GM23338 (cell line): ENCODE results near the gene FNDC11. TPM values are rescaled to one million over a fixed set of nuclear protein-coding genes. Genes with fewer than 3 reads are reported as not detected.

Experiments used
- ATAC-seq: fragments of 200-7000 bp; cut with Tn5 transposase; 3 replicates; pipeline ENCODE4 v1.9.1; 2020
- DNase-seq: peaks from one replicate; pipeline ENCODE4 v3.0.0-alpha.2; 2015; ENCODE audit warnings: low spot score
- H2AFZ ChIP-seq: fragments of 200-600 bp; sonication (generic); 2 replicates; pipeline ENCODE4 v1.8.0; 2016; ENCODE audit warnings: antibody characterized with exemption, mild to moderate bottlenecking, moderate library complexity
- H3F3A ChIP-seq: fragments of 200-600 bp; sonication (generic); replicated peaks from 2 replicates; pipeline ENCODE4 v1.8.0; 2017; ENCODE audit warnings: antibody characterized with exemption, mixed run types, low read depth
- H3K27ac ChIP-seq: fragments of 200-600 bp; sonication (generic); 2 replicates; pipeline ENCODE4 v1.6.1; 2016; ENCODE audit warnings: low read depth
- H3K27me3 ChIP-seq: fragments of 200-600 bp; sonication (generic); 2 replicates; pipeline ENCODE4 v1.8.0; 2016; ENCODE audit warnings: mild to moderate bottlenecking, mixed run types, moderate library complexity; ENCODE audit not compliant: insufficient read depth
- H3K36me3 ChIP-seq: fragments of 200-600 bp; sonication (generic); 2 replicates; pipeline ENCODE4 v1.8.0; 2016; ENCODE audit warnings: mild to moderate bottlenecking; ENCODE audit not compliant: insufficient read depth
- H3K4me1 ChIP-seq: fragments of 200-600 bp; sonication (generic); 2 replicates; pipeline ENCODE4 v1.8.0; 2016; ENCODE audit warnings: mild to moderate bottlenecking, moderate library complexity; ENCODE audit not compliant: insufficient read depth
- H3K4me2 ChIP-seq: fragments of 200-600 bp; sonication (generic); 2 replicates; pipeline ENCODE4 v1.7.1; 2017; ENCODE audit warnings: mixed run types
- H3K4me3 ChIP-seq: fragments of 200-600 bp; sonication (generic); 2 replicates; pipeline ENCODE4 v1.6.1; 2016; ENCODE audit warnings: mixed run types
- H3K79me2 ChIP-seq: fragments of 200-600 bp; sonication (generic); replicated peaks from 2 replicates; pipeline ENCODE4 v1.8.0; 2017; ENCODE audit warnings: mild to moderate bottlenecking; ENCODE audit not compliant: insufficient read depth
- H3K9me2 ChIP-seq: fragments of 200-600 bp; sonication (generic); 2 replicates; pipeline ENCODE4 v1.8.0; 2017; ENCODE audit not compliant: insufficient read depth
- H4K20me1 ChIP-seq: fragments of 200-600 bp; sonication (generic); replicated peaks from 2 replicates; pipeline ENCODE4 v1.8.0; 2017; ENCODE audit warnings: mild to moderate bottlenecking; ENCODE audit not compliant: insufficient read depth
- H3K27ac Mint-ChIP-seq: 2 replicates; pipeline ENCODE4 v1.8.0; 2020; ENCODE audit warnings: inconsistent platforms, mild to moderate bottlenecking, moderate library complexity, mixed read lengths
- H3K27me3 Mint-ChIP-seq: 3 replicates; pipeline ENCODE4 v1.8.0; 2022; ENCODE audit warnings: low read depth, mild to moderate bottlenecking, moderate library complexity, mixed read lengths, inconsistent platforms; ENCODE audit not compliant: insufficient read depth, poor library complexity
- H3K36me3 Mint-ChIP-seq: 3 replicates; pipeline ENCODE4 v1.8.0; 2021; ENCODE audit warnings: low read depth, mild to moderate bottlenecking, inconsistent platforms, moderate library complexity, mixed read lengths
- H3K4me1 Mint-ChIP-seq: 3 replicates; pipeline ENCODE4 v1.8.0; 2020; ENCODE audit warnings: mild to moderate bottlenecking, inconsistent platforms, mixed read lengths
- H3K4me3 Mint-ChIP-seq: 3 replicates; pipeline ENCODE4 v1.8.0; 2021; ENCODE audit warnings: moderate library complexity, mild to moderate bottlenecking, inconsistent platforms, mixed read lengths
- H3K9me3 Mint-ChIP-seq: 3 replicates; pipeline ENCODE4 v1.8.0; 2020; ENCODE audit warnings: moderate library complexity, mild to moderate bottlenecking, inconsistent platforms, mixed read lengths
- CREB1 ChIP-seq: fragments of 250-450 bp; sonication (Bioruptor Pico); IDR thresholded peaks from 2 replicates; pipeline ENCODE4 v1.5.0; 2020; ENCODE audit warnings: low read depth, mild to moderate bottlenecking, moderate library complexity
- EZH2 ChIP-seq: fragments of 200-600 bp; sonication (generic); IDR thresholded peaks from one replicate; pipeline ENCODE4 v1.8.0; 2017; ENCODE audit warnings: antibody characterized with exemption, mild to moderate bottlenecking, low read depth; ENCODE audit not compliant: unreplicated experiment
- EZH2phosphoT487 ChIP-seq: fragments of 200-600 bp; sonication (generic); IDR thresholded peaks from one replicate; pipeline ENCODE4 v1.8.1; 2018; ENCODE audit warnings: antibody characterized with exemption; ENCODE audit not compliant: unreplicated experiment
- JUNB ChIP-seq: IDR thresholded peaks from one replicate; pipeline ENCODE4 v1.6.1; 2016; ENCODE audit warnings: antibody characterized with exemption; ENCODE audit not compliant: unreplicated experiment
- POLR2AphosphoS5 ChIP-seq: IDR thresholded peaks from 2 replicates; pipeline ENCODE4 v1.6.1; 2016; ENCODE audit warnings: antibody characterized with exemption, low read depth
- STAT1 ChIP-seq: IDR thresholded peaks from one replicate; pipeline ENCODE4 v1.6.1; 2016; ENCODE audit warnings: antibody characterized with exemption; ENCODE audit not compliant: unreplicated experiment
- ZNF114 ChIP-seq: fragments of 250-450 bp; sonication (Bioruptor Pico); IDR thresholded peaks from 2 replicates; pipeline ENCODE4 v1.5.0; 2020; ENCODE audit warnings: mild to moderate bottlenecking, moderate library complexity
- polyA plus RNA-seq: library from polyadenylated mRNA; unstranded; fragments of >200 nt; fragmentation: Nextera tagmentation; extraction: Ambion mirVana; gene quantifications from 2 replicates; pipeline ENCODE4 v1.2.1, GENCODE V29; 2016
- total RNA-seq: library from RNA; depleted of rRNA; stranded (reverse); fragments of >200 nt; shearing (Covaris generic); gene quantifications from 2 replicates; pipeline ENCODE4 v1.2.3, GENCODE V29; 2014
- TF ChIP-seq, protein P1 (sequence below): IDR thresholded peaks from 2 replicates; pipeline ENCODE4 v1.6.1; 2016; ENCODE audit warnings: antibody characterized with exemption
- TF ChIP-seq, protein P2 (sequence below), 2 experiments: fragments of 200-600 bp in 1 of 2; sonication (generic) in 1 of 2; conservative IDR thresholded peaks; 2 replicates each; pipeline versions ENCODE4 v1.5.1 to v1.6.1; 2016 to 2017; ENCODE audit warnings: antibody characterized with exemption in 2 of 2, low read depth in 2 of 2, mild to moderate bottlenecking in 2 of 2, moderate library complexity in 1 of 2

FNDC11 gene
- total and polyA plus RNA-seq, 2 experiments from 2014 or later = 3.4 to 5.3 TPM

GRCh38 chr20:63517376-63518309, 36.3 kb upstream of the FNDC11 start (continued):
- TF ChIP-seq, protein P1, sequence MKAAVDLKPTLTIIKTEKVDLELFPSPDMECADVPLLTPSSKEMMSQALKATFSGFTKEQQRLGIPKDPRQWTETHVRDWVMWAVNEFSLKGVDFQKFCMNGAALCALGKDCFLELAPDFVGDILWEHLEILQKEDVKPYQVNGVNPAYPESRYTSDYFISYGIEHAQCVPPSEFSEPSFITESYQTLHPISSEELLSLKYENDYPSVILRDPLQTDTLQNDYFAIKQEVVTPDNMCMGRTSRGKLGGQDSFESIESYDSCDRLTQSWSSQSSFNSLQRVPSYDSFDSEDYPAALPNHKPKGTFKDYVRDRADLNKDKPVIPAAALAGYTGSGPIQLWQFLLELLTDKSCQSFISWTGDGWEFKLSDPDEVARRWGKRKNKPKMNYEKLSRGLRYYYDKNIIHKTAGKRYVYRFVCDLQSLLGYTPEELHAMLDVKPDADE = no peak
- no peak for TF ChIP-seq EZH2
- TF ChIP-seq STAT1 = no peak

- TF ChIP-seq, protein P2, sequence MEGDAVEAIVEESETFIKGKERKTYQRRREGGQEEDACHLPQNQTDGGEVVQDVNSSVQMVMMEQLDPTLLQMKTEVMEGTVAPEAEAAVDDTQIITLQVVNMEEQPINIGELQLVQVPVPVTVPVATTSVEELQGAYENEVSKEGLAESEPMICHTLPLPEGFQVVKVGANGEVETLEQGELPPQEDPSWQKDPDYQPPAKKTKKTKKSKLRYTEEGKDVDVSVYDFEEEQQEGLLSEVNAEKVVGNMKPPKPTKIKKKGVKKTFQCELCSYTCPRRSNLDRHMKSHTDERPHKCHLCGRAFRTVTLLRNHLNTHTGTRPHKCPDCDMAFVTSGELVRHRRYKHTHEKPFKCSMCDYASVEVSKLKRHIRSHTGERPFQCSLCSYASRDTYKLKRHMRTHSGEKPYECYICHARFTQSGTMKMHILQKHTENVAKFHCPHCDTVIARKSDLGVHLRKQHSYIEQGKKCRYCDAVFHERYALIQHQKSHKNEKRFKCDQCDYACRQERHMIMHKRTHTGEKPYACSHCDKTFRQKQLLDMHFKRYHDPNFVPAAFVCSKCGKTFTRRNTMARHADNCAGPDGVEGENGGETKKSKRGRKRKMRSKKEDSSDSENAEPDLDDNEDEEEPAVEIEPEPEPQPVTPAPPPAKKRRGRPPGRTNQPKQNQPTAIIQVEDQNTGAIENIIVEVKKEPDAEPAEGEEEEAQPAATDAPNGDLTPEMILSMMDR (conservative IDR thresholded peaks at IDR 0.05; ENCODE audit: low read depth in 2 of 2) = peak; percentile 16 to 24; a peak in 3 of 4 replicates
- TF ChIP-seq ZNF114 (CRISPR knock-in tag) = no peak
- TF ChIP-seq JUNB = no peak
- H3K27me3 ChIP-seq = no peaks in the 10 kb centered on the region
- H3K36me3 ChIP-seq = no peaks in the 10 kb centered on the region
- peaks cover 15% of the 10 kb centered on the region for H3K27me3 Mint-ChIP-seq
- peak overlapping the region; percentile 89 for H3K4me3 Mint-ChIP-seq
- H3K79me2 ChIP-seq = peaks cover 4% of the 10 kb centered on the region; the same call in 1 of the 2 replicates
- H2AFZ ChIP-seq = no peak overlapping the region
- no peak overlapping the region for H3K4me3 ChIP-seq
- no peak overlapping the region for H3K27ac ChIP-seq
- H4K20me1 ChIP-seq = no peaks in the 10 kb centered on the region; the same call in 1 of the 2 replicates
- H3K9me2 ChIP-seq = no peaks in the 10 kb centered on the region
- H3K36me3 Mint-ChIP-seq = peaks cover 24% of the 10 kb centered on the region
- H3K27ac Mint-ChIP-seq = no peak overlapping the region
- H3K4me1 Mint-ChIP-seq = peaks cover 14% of the 10 kb centered on the region
- DNase-seq (no peak), ATAC-seq (0 out of 3 replicates have a peak, but pooled peaks have one; percentile 0)
- H3K4me1 ChIP-seq = peaks cover 12% of the 10 kb centered on the region; the same call in 1 of the 2 replicates
- peak overlapping the region; percentile 48; the same call in 1 of the 2 replicates for H3K4me2 ChIP-seq
- peaks cover 6% of the 10 kb centered on the region; the same call in 1 of the 2 replicates for H3F3A ChIP-seq
- peaks cover 16% of the 10 kb centered on the region; the same call in 2 of the 3 replicates for H3K9me3 Mint-ChIP-seq
These were observed 35.6 kb upstream of the FNDC11 start for GRCh38 chr20:63518351-63518861.

DNA sequence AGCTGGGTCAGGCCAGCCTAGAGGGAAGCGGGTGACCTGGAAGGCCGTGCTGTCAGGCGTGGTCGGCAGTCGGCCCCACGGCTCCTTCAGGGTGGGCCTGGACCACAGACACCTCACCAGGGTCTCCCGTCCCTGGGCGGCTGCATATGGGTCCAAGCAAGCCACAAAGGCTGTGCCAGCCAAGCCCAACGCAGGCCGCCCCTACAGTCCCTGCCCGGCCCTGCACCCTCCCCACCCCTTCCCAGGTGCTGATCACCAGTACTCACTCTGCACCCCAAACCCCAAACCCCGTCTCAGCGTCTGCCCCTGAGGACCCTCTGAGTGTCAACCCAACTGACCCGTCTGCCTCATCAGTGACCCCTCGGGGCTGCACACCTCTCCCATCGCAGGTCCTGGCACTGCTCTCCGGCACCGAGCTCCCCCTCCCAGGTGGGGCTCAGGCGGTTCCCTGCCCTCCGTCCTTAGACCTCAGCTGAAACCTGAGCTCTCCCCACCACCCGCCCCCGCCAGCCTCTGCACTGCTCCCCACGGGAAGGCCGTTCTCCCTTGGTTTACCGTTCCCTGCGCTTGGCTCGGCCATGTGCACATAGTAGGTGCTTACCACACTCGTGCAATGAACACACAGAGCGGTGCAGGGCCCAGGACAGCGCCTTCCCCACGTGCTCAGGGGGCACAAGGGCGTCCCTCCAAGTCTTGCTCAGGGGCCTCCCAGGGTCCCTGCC, 34.9 kb upstream of the FNDC11 start:
- DNase-seq (no peak), ATAC-seq (peak; percentile 7)
- H3K27ac Mint-ChIP-seq = no peak overlapping the region

More for the DNA sequence above, 34.9 kb upstream of the FNDC11 start:
- H3K36me3 ChIP-seq = no peaks in the 10 kb centered on the region
- H3K79me2 ChIP-seq = peaks cover 4% of the 10 kb centered on the region; the same call in 1 of the 2 replicates
- H3K27me3 ChIP-seq = no peaks in the 10 kb centered on the region
- H3K9me2 ChIP-seq = no peaks in the 10 kb centered on the region
- H3K4me1 ChIP-seq = peaks cover 12% of the 10 kb centered on the region; the same call in 1 of the 2 replicates
- peaks cover 30% of the 10 kb centered on the region for H3K36me3 Mint-ChIP-seq
- H3K4me2 ChIP-seq = peak overlapping the region; percentile 95
- peak overlapping the region; percentile 89 for H3K4me3 Mint-ChIP-seq
- peak overlapping the region; percentile 84; the same call in 1 of the 2 replicates for H2AFZ ChIP-seq
- H3F3A ChIP-seq = peaks cover 6% of the 10 kb centered on the region; the same call in 1 of the 2 replicates
- peaks cover 19% of the 10 kb centered on the region for H3K9me3 Mint-ChIP-seq
- H3K27me3 Mint-ChIP-seq = peaks cover 15% of the 10 kb centered on the region
- peaks cover 14% of the 10 kb centered on the region for H3K4me1 Mint-ChIP-seq
- no peak overlapping the region for H3K27ac ChIP-seq
- peak overlapping the region; percentile 86 for H3K4me3 ChIP-seq
- no peak for TF ChIP-seq POLR2AphosphoS5
- no peak for TF ChIP-seq EZH2phosphoT487
- no peak for TF ChIP-seq CREB1 (CRISPR knock-in tag)
- no peaks in the 10 kb centered on the region; the same call in 1 of the 2 replicates for H4K20me1 ChIP-seq
